GM12892 (cell line): ENCODE measurements around the gene PNKD.

Experiments used
- POLR2A ChIP-seq: IDR thresholded peaks from 2 replicates; pipeline ENCODE4 v1.6.1; 2011; ENCODE audit warnings: low read depth, low read length, control low read depth
- POLR2AphosphoS5 ChIP-seq: IDR thresholded peaks from 2 replicates; pipeline ENCODE4 v1.6.1; 2011; ENCODE audit warnings: low read depth, low read length, control low read depth
- TAF1 ChIP-seq: IDR thresholded peaks from 2 replicates; pipeline ENCODE4 v1.6.1; 2011; ENCODE audit warnings: low read depth, mild to moderate bottlenecking, control low read depth, low read length, borderline replicate concordance

GRCh38 chr2:218307415-218308090 is 37.2 kb downstream of the PNKD start:
- TF ChIP-seq POLR2A: no peak
- TF ChIP-seq POLR2AphosphoS5: no peak
- no peak for TF ChIP-seq TAF1
